Common myeloid progenitor, CD34-positive (primary cell): ENCODE measurements around the gene RAET1G.
"Not testable (repeated sequence)": the region's sequence is repeated elsewhere in the genome, so short reads cannot be mapped to it uniquely, and the experiment has no call there.

Source experiments
- CTCF ChIA-PET: fragments of 350-600 bp; sonication (Branson Sonifier 250); formaldehyde crosslinking; loops from one replicate; lab custom pipeline; 2021; ENCODE audit warnings: antibody characterized with exemption; lab: Charles Lee
- POLR2A ChIA-PET: fragments of 350-600 bp; sonication (Branson Sonifier 250); formaldehyde crosslinking; loops from one replicate; lab custom pipeline; 2021; ENCODE audit warnings: antibody characterized with exemption; lab: Charles Lee
- DNase-seq, 3 donors: peaks; one replicate each; pipeline versions ENCODE4 v3.0.0 to v3.0.0-alpha.2; 2013
- H3K27ac ChIP-seq, 2 experiments: 1 replicate in 1 of 2; 2 replicates in 1 of 2; pipeline ENCODE4 v1.7.0; 2013; ENCODE audit warnings: inconsistent platforms in 2 of 2, low read length in 2 of 2, mild to moderate bottlenecking in 2 of 2, low read depth in 1 of 2, moderate library complexity in 1 of 2; ENCODE audit not compliant: severe bottlenecking in 2 of 2, insufficient read depth in 1 of 2, poor library complexity in 1 of 2
- H3K27me3 ChIP-seq, 5 experiments: replicated peaks in 2 of 5; 1 replicate in 3 of 5; 2 replicates in 2 of 5; pipeline versions ENCODE4 v1.6.1 to v1.7.0; 2013; ENCODE audit warnings: low read length in 4 of 5, mild to moderate bottlenecking in 2 of 5, moderate library complexity in 2 of 5, inconsistent platforms in 1 of 5; ENCODE audit not compliant: insufficient read depth in 5 of 5, control insufficient read depth in 4 of 5
- H3K36me3 ChIP-seq, 4 experiments: 1 replicate in 2 of 4; 2 replicates in 2 of 4; pipeline versions ENCODE4 v1.6.1 to v1.7.0; 2013; ENCODE audit warnings: low read length in 3 of 4, control low read depth in 1 of 4, mild to moderate bottlenecking in 1 of 4; ENCODE audit not compliant: control insufficient read depth in 4 of 4, insufficient read depth in 4 of 4
- H3K4me1 ChIP-seq, 4 experiments: 1 replicate in 3 of 4; 2 replicates in 1 of 4; pipeline versions ENCODE4 v1.6.1 to v1.7.1; 2013; ENCODE audit warnings: low read length in 3 of 4, mild to moderate bottlenecking in 3 of 4, control low read depth in 1 of 4, inconsistent platforms in 1 of 4, moderate library complexity in 1 of 4; ENCODE audit not compliant: control insufficient read depth in 4 of 4, insufficient read depth in 4 of 4; ENCODE audit errors: control extremely low read depth in 1 of 4
- H3K4me3 ChIP-seq, 7 experiments: 1 replicate in 4 of 7; 2 replicates in 3 of 7; pipeline versions ENCODE4 v1.5.1 to v1.7.0; 2013; ENCODE audit warnings: mild to moderate bottlenecking in 7 of 7, low read length in 6 of 7, moderate library complexity in 6 of 7, inconsistent platforms in 2 of 7, low read depth in 2 of 7, control low read depth in 1 of 7; ENCODE audit not compliant: insufficient read depth in 4 of 7, control insufficient read depth in 1 of 7; ENCODE audit errors: extremely low read depth in 1 of 7
- H3K9me3 ChIP-seq, 5 experiments: 1 replicate in 4 of 5; 2 replicates in 1 of 5; pipeline versions ENCODE4 v1.6.1 to v1.7.1; 2013; ENCODE audit warnings: low read length in 4 of 5, mild to moderate bottlenecking in 2 of 5, inconsistent platforms in 1 of 5, low read depth in 1 of 5, moderate library complexity in 1 of 5; ENCODE audit not compliant: control insufficient read depth in 4 of 5, insufficient read depth in 2 of 5; ENCODE audit errors: control extremely low read depth in 1 of 5
- WGBS: methylation state at CpG from one replicate; pipeline ENCODE4 v1.1.5; 2013; ENCODE audit not compliant: insufficient coverage; 5-methylcytosine and 5-hydroxymethylcytosine counted together

RAET1G gene

DNA sequence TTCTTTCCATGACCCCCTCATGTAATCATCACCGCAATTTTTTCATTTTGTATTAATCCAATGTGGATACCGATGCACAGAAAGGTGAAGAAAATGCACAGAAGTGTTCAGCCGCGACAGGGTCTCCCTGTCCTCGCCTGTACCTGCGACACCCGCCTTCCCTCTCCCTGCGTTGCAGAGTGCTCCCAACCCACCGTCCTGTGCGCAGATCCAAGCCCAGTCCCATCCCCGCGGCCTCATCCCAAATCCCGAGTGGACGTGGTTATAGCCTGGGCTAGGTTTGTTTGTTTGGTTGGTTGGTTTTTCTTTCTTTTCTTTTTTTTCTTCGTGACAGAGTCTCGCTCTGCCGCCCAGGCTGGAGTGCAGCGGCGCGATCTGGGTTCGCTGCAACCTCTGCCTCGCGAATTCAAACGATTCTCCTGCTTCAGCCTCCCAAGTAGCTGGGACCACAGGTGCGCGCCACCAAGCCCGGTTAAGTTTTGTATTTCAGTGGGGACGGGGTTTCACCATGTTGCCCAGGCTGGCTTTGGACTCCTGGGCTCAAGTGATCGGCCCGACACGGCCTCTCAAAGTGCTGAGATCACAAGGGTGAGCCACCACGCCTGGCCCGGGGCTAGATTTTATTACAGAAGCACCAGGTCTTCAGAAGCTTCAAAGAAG is 536 bp upstream of the RAET1G start:
- peak overlapping the region in 6 of 7 experiments; percentile 56 to 79 (median 66) for H3K4me3 ChIP-seq
- ChIA-PET POLR2A (no interaction called here), CTCF (interaction anchor here (0.6 to 2.6 kb wide), 11 partner anchors 11 to 675 kb away, joined by 3 to 21 read pairs (median 3); no protein-coding TSS in a partner anchor)
- H3K27me3 ChIP-seq = peaks cover 6 to 71% (median 36%) of the 10 kb centered on the region in 5 experiments
- DNase-seq = peak in 1 of 3 donors; percentile 34
- H3K9me3 ChIP-seq = peaks cover 0 to 2% (median 0%) of the 10 kb centered on the region in 5 experiments
- H3K27ac ChIP-seq = no peak overlapping the region
- H3K36me3 ChIP-seq = no peaks in the 10 kb centered on the region
- WGBS = 12% methylated on average over 19 of the region's 33 CpGs
- H3K4me1 ChIP-seq = peaks cover 0 to 26% (median 24%) of the 10 kb centered on the region in 4 experiments

DNA sequence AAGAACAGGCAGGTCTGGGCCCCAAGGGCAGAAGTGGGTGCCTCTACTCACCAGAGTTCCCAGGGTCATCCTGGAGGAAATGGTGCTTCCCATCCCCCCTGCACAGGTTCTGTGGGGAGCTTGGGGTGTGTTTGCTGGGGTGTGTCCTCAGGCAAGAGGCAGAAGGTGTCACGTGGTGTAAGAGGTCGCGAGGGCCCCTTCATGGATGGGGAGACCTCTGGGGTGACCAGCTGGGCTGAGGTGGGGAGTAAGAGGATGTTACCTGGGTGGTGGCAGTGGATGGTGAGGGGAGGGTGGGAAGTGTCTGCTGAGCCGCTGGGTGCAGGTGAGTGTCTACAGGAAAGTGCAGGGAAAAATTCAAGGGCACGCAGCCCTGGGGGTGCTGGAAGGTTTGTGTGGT is 830 bp downstream of the RAET1G start:
- H3K27ac ChIP-seq, H3K9me3 ChIP-seq, POLR2A ChIA-PET, DNase-seq, H3K36me3 ChIP-seq: not testable (repeated sequence)
- Histone ChIP-seq H3K27me3 (peaks cover 6 to 67% (median 38%) of the 10 kb centered on the region in 5 experiments), H3K4me1 (peaks cover 0 to 26% (median 24%) of the 10 kb centered on the region in 4 experiments), H3K4me3 (peak overlapping the region in 3 of 7 experiments; percentile 57 to 79 (median 69))
- CTCF ChIA-PET = interaction anchor here (1.2 kb wide), 1 partner anchor 86 kb away, joined by 3 read pairs; no protein-coding TSS in a partner anchor
- 64% methylated on average over 4 of the region's 5 CpGs for WGBS

DNA sequence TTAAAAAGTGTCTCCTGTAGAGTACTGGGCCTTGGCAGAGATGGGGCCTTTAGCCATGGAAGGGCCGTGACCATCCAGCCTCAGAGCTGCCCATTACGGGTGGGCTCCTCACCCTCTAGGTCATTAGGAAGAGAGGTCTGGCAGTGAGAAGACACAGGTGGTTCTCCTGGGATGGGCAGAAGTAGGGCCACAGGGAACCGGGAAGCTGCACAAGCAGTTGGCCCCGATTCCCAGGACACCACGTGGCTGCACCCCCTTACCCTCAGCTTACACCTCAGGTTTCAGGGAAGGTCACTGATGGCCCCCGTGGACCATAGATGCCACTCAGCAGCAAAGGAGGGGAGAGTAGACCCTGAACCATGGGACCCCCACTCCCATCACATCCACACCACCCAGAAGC is 1.6 kb downstream of the RAET1G start:
- H3K9me3 ChIP-seq = peaks cover 0 to 1% (median 0%) of the 10 kb centered on the region in 5 experiments
- POLR2A ChIA-PET = no interaction called here
- no peak overlapping the region for H3K4me3 ChIP-seq
- DNase-seq = no peak
- H3K36me3 ChIP-seq = no peaks in the 10 kb centered on the region
- H3K27ac ChIP-seq = no peak overlapping the region
- H3K4me1 ChIP-seq = peaks cover 0 to 26% (median 24%) of the 10 kb centered on the region in 4 experiments
- WGBS = 87% methylated on average over 6 of the region's 6 CpGs
- CTCF ChIA-PET = interaction anchor here (1.2 kb wide), 1 partner anchor 85 kb away, joined by 3 read pairs; no protein-coding TSS in a partner anchor
- peaks cover 6 to 62% (median 34%) of the 10 kb centered on the region in 5 experiments for H3K27me3 ChIP-seq

- H3K27me3 ChIP-seq = peaks cover 6 to 47% (median 28%) of the 10 kb centered on the region in 5 experiments
- no peaks in the 10 kb centered on the region for H3K36me3 ChIP-seq
- H3K4me1 ChIP-seq = peaks cover 0 to 15% (median 13%) of the 10 kb centered on the region in 4 experiments
- ChIA-PET CTCF (no interaction called here), POLR2A (no interaction called here)
- whole genome bisulfite sequencing = 95% methylated on average over 4 of the region's 4 CpGs
- no peak overlapping the region for H3K4me3 ChIP-seq
- DNase-seq = no peak
- H3K9me3 ChIP-seq = no peaks in the 10 kb centered on the region
- no peak overlapping the region for H3K27ac ChIP-seq
Observed at GRCh38 chr6:149919834-149920225, 3.1 kb downstream of the RAET1G start.

DNA sequence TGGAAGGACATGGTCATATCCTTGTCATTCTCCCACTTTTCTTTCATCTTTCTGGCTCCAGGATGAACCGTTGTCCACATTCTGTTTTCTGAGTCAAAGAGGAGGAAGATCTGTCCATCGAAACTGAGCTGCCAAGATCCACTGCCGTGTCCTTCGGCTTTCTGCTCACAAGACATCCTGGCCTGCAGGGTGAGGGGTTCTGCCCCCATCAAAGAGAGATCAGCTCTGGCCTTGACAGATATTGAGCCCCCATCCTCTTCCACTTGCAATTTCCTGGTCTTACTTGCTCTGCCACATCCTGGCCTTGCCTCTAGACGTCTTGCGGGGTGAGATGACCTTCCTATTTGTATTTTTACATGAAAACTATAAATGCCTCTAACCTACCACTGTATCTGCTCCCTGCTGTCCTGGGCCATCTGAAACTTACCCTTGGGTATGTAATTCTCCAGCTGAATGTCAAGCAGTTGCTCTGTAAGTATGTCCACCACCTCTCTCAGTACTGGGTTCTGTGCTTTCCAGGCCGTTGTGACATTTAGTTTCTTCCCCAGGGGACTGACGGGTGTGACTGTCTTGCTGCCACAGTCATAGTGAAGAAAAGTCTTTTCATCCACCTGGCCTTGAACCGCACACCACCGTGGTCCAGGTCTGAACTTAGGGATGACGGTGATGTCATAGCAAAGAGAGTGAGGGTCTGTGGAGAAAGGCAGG is 3.6 kb downstream of the RAET1G start:
- CTCF ChIA-PET = interaction anchor here (1.3 kb wide), 1 partner anchor 76 kb away, joined by 3 read pairs; no protein-coding TSS in a partner anchor
- 94% methylated on average over 4 of the region's 11 CpGs for WGBS

GRCh38 chr6:149918151-149918905 is 4.6 kb downstream of the RAET1G start:
- no peak overlapping the region for H3K4me3 ChIP-seq
- DNase-seq = no peak
- ChIA-PET CTCF (interaction anchor here (1.3 kb wide), 1 partner anchor 75 kb away, joined by 3 read pairs; no protein-coding TSS in a partner anchor), POLR2A (no interaction called here)
- no peaks in the 10 kb centered on the region for H3K9me3 ChIP-seq
- WGBS = 98% methylated on average over 6 of the region's 6 CpGs
- H3K4me1 ChIP-seq = peaks cover 0 to 11% (median 10%) of the 10 kb centered on the region in 4 experiments
- no peak overlapping the region for H3K27ac ChIP-seq
- no peaks in the 10 kb centered on the region for H3K36me3 ChIP-seq
- H3K27me3 ChIP-seq = peaks cover 0 to 32% (median 21%) of the 10 kb centered on the region in 5 experiments

More for the DNA sequence above, 3.6 kb downstream of the RAET1G start:
- H3K36me3 ChIP-seq, POLR2A ChIA-PET, H3K9me3 ChIP-seq, H3K4me3 ChIP-seq, DNase-seq, H3K27ac ChIP-seq: not testable (repeated sequence)
- Histone ChIP-seq H3K4me1 (peaks cover 0 to 15% (median 13%) of the 10 kb centered on the region in 4 experiments), H3K27me3 (peaks cover 1 to 41% (median 23%) of the 10 kb centered on the region in 5 experiments)
